ENCODE results near the gene CCDC89. TPM values are rescaled to one million over a fixed set of nuclear protein-coding genes. Genes with fewer than 3 reads are reported as not detected.
"Not testable (repeated sequence)": the region's sequence is repeated elsewhere in the genome, so short reads cannot be mapped to it uniquely, and the experiment has no call there.

Gene CCDC89
- total RNA-seq, 1 donor from 2014 or later, result 2.0 TPM

DNA sequence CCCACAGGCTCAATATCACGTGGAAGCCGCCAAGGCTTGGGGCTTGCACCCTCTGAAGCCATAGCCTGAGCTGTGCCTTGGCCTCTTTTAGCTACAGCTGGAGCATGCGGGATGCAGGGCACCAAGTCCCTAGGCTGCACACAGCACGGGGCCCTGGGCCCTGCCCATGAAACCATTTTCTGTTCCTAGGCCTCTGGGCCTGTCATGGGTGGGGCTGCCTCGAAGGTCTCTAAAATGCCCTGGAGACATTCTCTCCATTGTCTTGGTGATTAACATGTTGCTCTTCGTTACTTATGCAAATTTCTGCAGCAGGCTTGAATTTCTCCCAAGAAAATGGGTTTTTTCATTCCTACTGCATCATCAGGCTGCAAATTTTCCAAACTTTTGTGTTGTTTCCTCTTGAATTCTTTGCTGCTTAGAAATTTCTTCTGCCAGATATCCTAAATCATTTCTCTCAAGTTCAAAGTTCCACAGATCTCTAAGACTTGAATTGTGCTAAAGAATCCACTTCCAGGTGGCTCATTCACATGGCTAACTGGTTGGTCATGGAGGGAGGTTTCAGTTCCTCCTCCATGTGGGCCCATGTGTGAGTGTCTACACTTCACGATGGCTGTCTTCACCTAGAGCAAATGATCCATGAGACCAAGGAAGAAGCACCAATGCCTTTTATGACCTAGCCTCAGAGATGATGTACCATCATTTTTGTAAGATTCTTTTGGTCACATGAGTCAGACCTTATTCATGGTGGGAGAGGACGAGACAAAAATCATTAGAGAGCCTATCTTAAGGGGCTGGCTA lies 13.7 kb downstream of the CCDC89 start:
- Histone ChIP-seq H3K4me3 (ENCODE audit: low read depth, low read length) (no peak overlapping the region), H3K36me3 (ENCODE audit: control insufficient read depth, insufficient read depth, low read length) (no peaks in the 10 kb centered on the region), H3K27me3 (ENCODE audit: control insufficient read depth, insufficient read depth, low read length) (no peaks in the 10 kb centered on the region)
- DNase-seq (ENCODE audit: low read depth), result no peak
- TF ChIP-seq CTCF (IDR thresholded peaks at IDR 0.05; ENCODE audit: insufficient read depth, low read length, poor library complexity, severe bottlenecking), result no peak

GRCh38 chr11:85670949-85671663 lies 14.9 kb downstream of the CCDC89 start:
- not testable (repeated sequence) for H3K27me3 ChIP-seq (ENCODE audit: control insufficient read depth, insufficient read depth, low read length); H3K4me3 ChIP-seq (ENCODE audit: low read depth, low read length); H3K36me3 ChIP-seq (ENCODE audit: control insufficient read depth, insufficient read depth, low read length); DNase-seq (ENCODE audit: low read depth)

DNA sequence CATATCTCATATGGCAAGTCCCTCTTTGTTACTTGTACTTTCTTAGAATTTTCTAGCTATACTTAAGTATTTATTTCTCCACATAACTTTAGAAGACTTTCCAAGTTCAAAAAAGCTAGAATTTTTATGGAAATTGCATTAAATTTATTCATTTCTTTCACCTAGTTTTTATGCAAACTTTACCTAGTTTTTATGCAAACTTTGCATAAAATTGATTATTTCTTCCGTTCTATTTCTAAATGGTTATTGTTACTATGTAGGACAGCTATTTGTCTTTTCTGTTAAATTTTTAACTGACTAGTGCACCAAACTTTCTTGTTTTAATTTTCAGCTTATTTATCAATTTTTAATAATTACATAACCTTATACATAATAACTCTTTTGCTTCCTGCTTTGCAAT lies 17.8 kb downstream of the CCDC89 start:
- H3K27me3 ChIP-seq (ENCODE audit: control insufficient read depth, insufficient read depth, low read length), result no peaks in the 10 kb centered on the region
- no peak for TF ChIP-seq CTCF (IDR thresholded peaks at IDR 0.05; ENCODE audit: insufficient read depth, low read length, poor library complexity, severe bottlenecking)
- no peaks in the 10 kb centered on the region for H3K36me3 ChIP-seq (ENCODE audit: control insufficient read depth, insufficient read depth, low read length)
- no peak for DNase-seq (ENCODE audit: low read depth)
- H3K4me3 ChIP-seq (ENCODE audit: low read depth, low read length), result no peak overlapping the region

GRCh38 chr11:85666687-85667086 lies 19.3 kb downstream of the CCDC89 start:
- DNase-seq (ENCODE audit: low read depth), result no peak
- Histone ChIP-seq H3K27me3 (ENCODE audit: control insufficient read depth, insufficient read depth, low read length) (no peaks in the 10 kb centered on the region), H3K4me3 (ENCODE audit: low read depth, low read length) (no peak overlapping the region), H3K36me3 (ENCODE audit: control insufficient read depth, insufficient read depth, low read length) (no peaks in the 10 kb centered on the region)
- TF ChIP-seq CTCF (IDR thresholded peaks at IDR 0.05; ENCODE audit: insufficient read depth, low read length, poor library complexity, severe bottlenecking), result no peak

- Histone ChIP-seq H3K27me3 (ENCODE audit: control insufficient read depth, insufficient read depth, low read length) (no peaks in the 10 kb centered on the region), H3K4me3 (ENCODE audit: low read depth, low read length) (no peak overlapping the region), H3K36me3 (ENCODE audit: control insufficient read depth, insufficient read depth, low read length) (no peaks in the 10 kb centered on the region)
- DNase-seq (ENCODE audit: low read depth), result no peak
- no peak for TF ChIP-seq CTCF (IDR thresholded peaks at IDR 0.05; ENCODE audit: insufficient read depth, low read length, poor library complexity, severe bottlenecking)
These were observed 20.3 kb downstream of the CCDC89 start for GRCh38 chr11:85665733-85666132.

GRCh38 chr11:85664615-85665481 lies 21.1 kb downstream of the CCDC89 start, which contains the start of gene CREBZF:
CREBZF (minus strand) TSS chr11:85665129; CDS start chr11:85664875, 254 bp downstream.
- no peak for TF ChIP-seq CTCF (IDR thresholded peaks at IDR 0.05; ENCODE audit: insufficient read depth, low read length, poor library complexity, severe bottlenecking)
- H3K4me3 ChIP-seq (ENCODE audit: low read depth, low read length), result peak within 1 kb of the TSS; percentile 95
- H3K27me3 ChIP-seq (ENCODE audit: control insufficient read depth, insufficient read depth, low read length), result no peaks in the 10 kb centered on the region
- H3K36me3 ChIP-seq (ENCODE audit: control insufficient read depth, insufficient read depth, low read length), result no peaks in the 10 kb centered on the region
- DNase-seq (ENCODE audit: low read depth), result peak; percentile 57
